Skeletal muscle satellite cell (primary cell): Measurements from ENCODE around the gene CALY.
A peak's percentile ranks its signal among the peaks of the same experiment; 100 is the strongest.

Experiments
- H3K27me3 ChIP-seq: 2 replicates; pipeline ENCODE4 v1.7.0; 2013; ENCODE audit warnings: low read length; ENCODE audit not compliant: control insufficient read depth, insufficient read depth
- H3K36me3 ChIP-seq: 2 replicates; pipeline ENCODE4 v1.7.0; 2013; ENCODE audit warnings: mild to moderate bottlenecking, control low read depth, low read length; ENCODE audit not compliant: insufficient read depth
- H3K4me1 ChIP-seq: 2 replicates; pipeline ENCODE4 v1.7.0; 2013; ENCODE audit warnings: low read length; ENCODE audit not compliant: control insufficient read depth, insufficient read depth
- H3K4me2 ChIP-seq: 2 replicates; pipeline ENCODE4 v1.7.0; 2013; ENCODE audit warnings: mild to moderate bottlenecking, low read length
- H3K4me3 ChIP-seq: 2 replicates; pipeline ENCODE4 v1.7.0; 2013; ENCODE audit warnings: low read length
- H3K9ac ChIP-seq: 2 replicates; pipeline ENCODE4 v1.7.0; 2013; ENCODE audit warnings: mild to moderate bottlenecking, low read depth, low read length, moderate library complexity
- H3K9me3 ChIP-seq: replicated peaks from 2 replicates; pipeline ENCODE4 v1.7.0; 2013; ENCODE audit warnings: mild to moderate bottlenecking, control low read depth, low read length

CALY gene

DNA sequence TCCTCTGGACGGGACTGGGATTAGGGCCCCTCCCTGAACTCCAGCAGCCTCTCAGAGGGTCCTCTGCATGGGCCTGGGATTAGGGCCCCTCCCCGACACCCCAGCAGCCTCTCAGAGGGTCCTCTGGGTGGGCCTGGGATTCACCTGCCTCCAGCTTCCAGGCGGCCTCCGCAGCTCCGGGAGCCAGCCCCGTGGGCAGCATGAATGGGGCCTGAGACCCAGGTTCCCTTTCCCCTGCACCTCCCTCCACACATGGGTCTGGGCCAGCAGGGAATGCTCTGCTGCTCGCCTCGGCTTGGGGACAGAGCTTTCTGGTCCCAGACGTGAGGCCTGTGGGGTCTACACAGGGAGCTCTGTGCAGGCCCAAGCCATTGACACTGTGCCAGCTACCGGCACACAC is 33.5 kb downstream of the CALY start:
- no peaks in the 10 kb centered on the region for H3K9me3 ChIP-seq
- no peak overlapping the region for H3K4me3 ChIP-seq
- no peak overlapping the region for H3K4me2 ChIP-seq
- H3K27me3 ChIP-seq: no peaks in the 10 kb centered on the region
- no peak overlapping the region for H3K9ac ChIP-seq
- peaks cover 36% of the 10 kb centered on the region for H3K36me3 ChIP-seq
- H3K4me1 ChIP-seq: peaks cover 21% of the 10 kb centered on the region

DNA sequence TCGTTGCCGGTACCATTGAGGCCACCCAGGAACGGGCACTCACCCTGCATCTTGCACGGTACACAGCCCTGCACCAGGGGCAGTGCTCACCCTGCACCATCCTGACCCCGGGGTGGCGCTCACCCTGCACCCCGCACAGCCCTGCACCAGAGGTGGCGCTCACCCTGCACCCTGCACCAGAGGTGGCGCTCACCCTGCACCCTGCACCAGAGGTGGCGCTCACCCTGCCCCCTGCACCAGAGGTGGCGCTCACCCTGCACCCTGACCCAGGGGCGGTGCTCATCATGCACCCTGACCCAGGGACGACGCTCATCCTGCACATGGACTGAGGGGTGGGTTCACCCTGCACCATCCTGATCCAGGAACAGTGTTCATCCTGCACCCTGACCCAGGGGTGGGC is 34.5 kb downstream of the CALY start:
- no peak overlapping the region for H3K9ac ChIP-seq
- H3K27me3 ChIP-seq: no peaks in the 10 kb centered on the region
- peaks cover 46% of the 10 kb centered on the region for H3K36me3 ChIP-seq
- H3K4me3 ChIP-seq: no peak overlapping the region
- H3K9me3 ChIP-seq: no peaks in the 10 kb centered on the region
- peaks cover 16% of the 10 kb centered on the region for H3K4me1 ChIP-seq
- H3K4me2 ChIP-seq: no peak overlapping the region

DNA sequence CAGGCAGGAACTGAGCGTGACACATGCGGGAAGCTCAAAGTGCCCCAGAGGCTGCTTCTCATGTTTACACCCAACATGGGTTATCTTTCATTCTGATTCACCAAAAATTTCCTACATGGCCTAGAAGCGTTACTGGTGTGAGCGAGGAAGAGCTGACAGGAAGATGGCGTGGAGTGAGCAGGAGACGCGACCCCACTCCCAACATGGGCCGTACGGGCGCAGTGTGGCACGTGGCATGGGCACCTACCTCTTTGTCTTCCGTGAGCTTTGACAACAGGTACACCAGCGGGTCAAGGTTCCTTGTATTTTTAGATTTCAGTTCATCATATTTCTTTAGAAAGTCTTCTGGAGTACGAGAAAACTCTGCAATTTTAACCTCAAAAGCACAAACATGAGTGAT is 37.0 kb downstream of the CALY start:
- H3K4me1 ChIP-seq: peaks cover 11% of the 10 kb centered on the region
- H3K9me3 ChIP-seq: no peaks in the 10 kb centered on the region
- no peak overlapping the region for H3K4me3 ChIP-seq
- peaks cover 60% of the 10 kb centered on the region for H3K36me3 ChIP-seq
- H3K27me3 ChIP-seq: no peaks in the 10 kb centered on the region
- H3K4me2 ChIP-seq: no peak overlapping the region
- no peak overlapping the region for H3K9ac ChIP-seq

DNA sequence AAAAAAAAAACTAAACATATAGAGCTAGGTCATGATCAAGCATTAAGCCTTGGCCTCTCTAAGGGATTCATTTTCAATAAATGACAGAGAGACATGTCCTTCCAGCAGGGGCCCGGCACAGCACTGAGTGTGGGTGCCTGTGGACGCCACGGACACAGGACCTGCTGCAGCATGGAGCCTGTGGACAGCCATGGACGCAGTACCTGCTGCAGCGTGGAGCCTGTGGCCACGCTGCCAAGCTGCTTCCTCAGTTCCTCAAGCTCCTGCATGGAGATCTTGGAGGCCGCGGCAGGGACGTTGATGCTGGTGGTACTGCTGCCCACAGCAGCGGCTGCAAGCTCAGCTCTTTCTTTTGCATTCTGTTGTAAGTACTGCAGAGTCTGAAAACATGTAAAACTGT is 37.5 kb downstream of the CALY start:
- no peaks in the 10 kb centered on the region for H3K9me3 ChIP-seq
- H3K4me2 ChIP-seq: no peak overlapping the region
- H3K9ac ChIP-seq: no peak overlapping the region
- peaks cover 60% of the 10 kb centered on the region for H3K36me3 ChIP-seq
- H3K4me3 ChIP-seq: no peak overlapping the region
- H3K4me1 ChIP-seq: peaks cover 8% of the 10 kb centered on the region
- H3K27me3 ChIP-seq: no peaks in the 10 kb centered on the region

DNA sequence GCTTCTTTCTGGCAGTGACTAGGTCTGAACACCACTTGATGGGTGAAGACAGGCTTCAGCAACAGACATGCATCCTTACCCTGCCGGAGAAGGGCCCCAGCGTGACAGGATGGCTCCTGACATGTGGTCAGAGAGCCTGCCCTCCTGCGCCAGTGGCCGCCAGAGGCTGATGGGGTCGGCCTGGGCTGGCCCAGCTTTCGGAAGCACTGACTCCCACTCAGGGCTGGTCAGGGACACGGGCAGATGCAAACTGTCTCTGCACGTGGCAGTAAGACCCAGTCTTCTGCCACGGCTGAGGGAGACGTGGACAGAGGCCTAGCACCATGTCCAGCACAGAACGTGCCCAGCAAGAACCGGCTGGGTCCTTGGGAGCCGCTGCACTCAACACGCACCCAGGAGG is 38.2 kb downstream of the CALY start:
- H3K4me3 ChIP-seq: no peak overlapping the region
- H3K27me3 ChIP-seq: no peaks in the 10 kb centered on the region
- H3K9ac ChIP-seq: no peak overlapping the region
- no peak overlapping the region for H3K4me2 ChIP-seq
- H3K36me3 ChIP-seq: peaks cover 56% of the 10 kb centered on the region
- H3K4me1 ChIP-seq: peaks cover 5% of the 10 kb centered on the region
- no peaks in the 10 kb centered on the region for H3K9me3 ChIP-seq

DNA sequence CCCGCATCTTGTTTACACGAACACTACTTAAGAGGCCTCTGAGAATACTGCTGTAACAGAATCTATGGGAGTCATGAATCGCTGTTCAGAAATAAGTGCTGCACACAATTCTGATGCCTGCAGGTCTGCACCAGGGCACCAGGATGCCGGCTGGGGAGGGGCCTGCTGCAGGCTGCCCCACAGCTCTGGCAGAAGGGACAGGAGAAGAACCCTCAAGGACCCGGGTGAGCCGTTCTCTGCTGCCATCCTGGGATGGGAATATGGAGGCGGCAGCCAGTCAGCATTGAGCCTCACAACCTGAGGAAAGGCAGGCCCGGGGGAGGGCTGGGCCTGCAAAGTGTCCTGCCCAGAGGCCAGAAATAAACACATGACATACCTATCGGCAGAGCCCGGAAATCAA is 39.2 kb downstream of the CALY start:
- H3K36me3 ChIP-seq: peaks cover 59% of the 10 kb centered on the region
- no peaks in the 10 kb centered on the region for H3K9me3 ChIP-seq
- no peak overlapping the region for H3K4me3 ChIP-seq
- H3K4me2 ChIP-seq: no peak overlapping the region
- no peak overlapping the region for H3K9ac ChIP-seq
- peaks cover 14% of the 10 kb centered on the region for H3K4me1 ChIP-seq
- no peaks in the 10 kb centered on the region for H3K27me3 ChIP-seq

DNA sequence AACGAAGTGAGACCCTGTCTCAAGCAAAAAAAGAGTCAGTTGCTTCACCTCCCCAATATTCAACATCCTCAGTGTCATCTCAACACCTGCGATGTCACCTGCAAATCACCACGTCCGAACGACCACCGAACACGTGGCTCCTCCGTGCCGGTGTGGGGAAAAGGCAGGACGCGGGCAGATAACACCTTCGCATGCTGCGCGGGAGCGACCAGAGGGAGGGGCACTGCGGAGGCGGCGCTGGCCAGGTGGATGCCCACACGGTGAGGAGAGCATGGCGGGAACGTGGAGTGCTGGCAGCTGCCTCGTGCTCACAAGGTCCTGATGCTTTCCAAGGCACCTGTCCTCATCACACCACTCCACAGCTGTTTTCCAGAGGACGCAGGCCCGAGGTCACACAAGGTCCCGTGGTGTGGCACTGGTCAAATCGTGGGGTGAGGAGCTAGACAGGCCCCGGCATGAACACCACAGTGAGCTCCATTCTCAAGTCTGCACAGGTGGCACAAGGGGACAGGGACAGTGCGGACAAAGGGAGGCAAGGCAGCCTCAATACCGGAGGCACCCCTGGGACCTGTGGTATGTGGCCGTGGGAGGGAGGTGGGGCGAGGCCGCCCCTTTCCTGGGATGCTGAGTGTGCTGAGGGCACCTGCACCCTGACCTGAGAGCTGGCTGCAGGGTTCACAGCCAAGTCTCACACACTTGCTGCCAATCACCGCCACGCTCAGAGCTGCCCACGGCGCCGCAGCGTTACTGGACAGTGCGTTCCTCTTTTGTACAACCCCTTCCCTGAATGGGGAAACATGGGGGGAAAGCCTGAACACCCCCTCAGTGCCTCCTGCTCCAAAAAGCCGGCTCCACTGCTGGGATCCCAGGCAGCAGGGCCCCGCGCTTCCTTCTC is 41.0 kb downstream of the CALY start:
- Histone ChIP-seq H3K4me3 (no peak overlapping the region), H3K27me3 (no peaks in the 10 kb centered on the region), H3K9ac (no peak overlapping the region), H3K9me3 (no peaks in the 10 kb centered on the region), H3K36me3 (peaks cover 59% of the 10 kb centered on the region), H3K4me1 (peaks cover 17% of the 10 kb centered on the region), H3K4me2 (no peak overlapping the region)

DNA sequence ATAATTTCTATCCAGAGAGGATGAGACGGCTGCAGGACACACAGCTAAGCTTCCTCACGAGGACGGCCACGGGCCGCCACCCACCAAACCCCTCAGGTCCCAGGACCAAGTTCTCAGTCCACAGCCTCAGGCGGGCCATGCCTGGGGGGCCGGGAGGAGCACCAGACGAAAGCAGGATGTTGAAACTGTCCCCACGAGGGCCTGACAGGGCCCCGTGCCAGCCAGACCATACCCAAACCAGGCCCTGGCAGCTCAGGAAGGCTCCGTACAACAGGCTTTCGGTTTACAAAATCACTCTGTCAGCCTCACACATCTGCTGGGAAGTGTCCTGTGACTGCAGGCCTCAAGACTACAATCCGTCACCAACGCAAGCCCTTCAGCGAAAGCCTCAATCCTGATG is 42.5 kb downstream of the CALY start:
- Histone ChIP-seq H3K9ac (no peak overlapping the region), H3K9me3 (no peaks in the 10 kb centered on the region), H3K4me1 (peaks cover 17% of the 10 kb centered on the region), H3K4me3 (no peak overlapping the region), H3K4me2 (no peak overlapping the region), H3K27me3 (no peaks in the 10 kb centered on the region), H3K36me3 (peaks cover 58% of the 10 kb centered on the region)

DNA sequence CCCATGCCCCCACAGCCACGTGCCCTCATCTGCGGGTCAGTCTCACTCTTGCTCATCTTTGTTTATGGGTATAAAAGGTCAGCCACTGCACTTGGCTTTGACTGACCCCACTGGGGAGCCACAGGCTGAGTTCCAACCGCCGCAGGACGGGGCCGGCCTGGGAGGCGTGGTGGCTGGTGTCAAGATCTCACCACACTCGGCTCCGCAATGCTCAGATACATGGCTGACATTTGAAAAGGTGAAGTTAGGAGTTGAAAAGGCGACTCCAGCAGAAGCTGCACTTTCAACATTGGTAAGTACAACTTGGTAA is 42.9 kb downstream of the CALY start:
- Histone ChIP-seq H3K9ac (no peak overlapping the region), H3K36me3 (peaks cover 60% of the 10 kb centered on the region), H3K4me1 (peaks cover 17% of the 10 kb centered on the region), H3K4me2 (no peak overlapping the region), H3K27me3 (no peaks in the 10 kb centered on the region), H3K9me3 (no peaks in the 10 kb centered on the region), H3K4me3 (no peak overlapping the region)

DNA sequence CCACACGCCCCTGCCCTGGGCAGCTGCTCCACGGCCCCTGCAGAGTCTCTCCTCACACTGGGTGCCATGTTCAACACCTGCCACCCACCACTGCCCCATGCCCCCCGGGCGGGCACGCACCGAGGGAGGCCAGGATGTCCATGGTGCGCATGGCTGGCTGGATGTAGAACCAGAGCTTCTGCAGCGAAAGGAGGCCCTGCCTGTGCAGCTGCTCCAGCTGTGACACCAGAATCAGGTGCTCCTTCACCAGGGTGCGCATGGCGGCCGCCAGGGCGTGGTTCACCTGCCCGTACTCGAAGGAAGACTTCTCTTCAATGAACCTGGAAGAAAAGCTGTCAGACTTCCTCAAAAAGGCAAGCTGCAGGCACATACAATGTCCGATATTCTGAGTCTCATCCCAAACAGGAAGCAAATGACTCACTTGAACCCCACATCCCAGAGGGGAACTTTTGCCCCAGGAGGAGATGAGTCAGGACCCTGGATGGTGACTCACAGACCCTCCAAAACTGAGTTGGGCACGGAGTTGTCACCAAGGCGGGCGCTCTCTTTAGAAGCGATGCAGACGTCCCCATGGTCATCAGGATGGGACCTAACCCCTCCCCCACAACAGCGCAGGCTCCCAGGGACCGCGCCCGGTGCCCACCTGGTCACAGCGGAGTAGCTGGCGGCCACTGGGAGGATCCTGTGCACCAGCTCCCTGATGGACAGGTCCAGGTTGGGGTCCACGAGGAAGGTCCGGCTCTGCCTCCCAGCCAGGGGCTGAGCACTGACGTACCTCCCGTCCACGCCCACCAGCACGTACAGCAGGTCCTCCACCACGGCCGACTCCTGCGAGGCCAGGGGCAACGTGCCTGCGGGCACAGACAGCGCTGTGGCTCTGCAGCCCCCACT is 43.5 kb downstream of the CALY start:
- Histone ChIP-seq H3K27me3 (no peaks in the 10 kb centered on the region), H3K9me3 (no peaks in the 10 kb centered on the region), H3K36me3 (peaks cover 59% of the 10 kb centered on the region), H3K4me3 (peak overlapping the region; percentile 33), H3K4me2 (peak overlapping the region; percentile 65), H3K9ac (no peak overlapping the region), H3K4me1 (peaks cover 17% of the 10 kb centered on the region)

DNA sequence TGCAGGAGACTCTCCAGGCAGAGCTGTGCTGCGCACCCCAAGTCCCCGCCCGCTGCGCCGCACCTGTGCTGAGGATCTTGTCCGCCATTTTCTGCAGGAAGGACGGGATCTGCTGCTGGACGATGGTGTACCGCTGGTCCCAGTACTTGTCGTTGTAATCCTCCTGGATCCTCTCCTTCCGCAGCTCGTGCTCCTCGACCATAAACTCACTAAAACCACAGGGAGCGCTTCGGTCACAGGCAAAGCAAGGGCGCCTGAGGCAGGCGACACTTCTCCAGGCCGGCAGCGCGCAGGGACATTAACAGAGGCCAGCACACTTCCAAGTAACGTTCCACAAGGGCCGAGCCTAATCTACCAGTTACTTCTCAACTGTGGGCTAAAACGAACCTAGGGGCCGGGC is 46.9 kb downstream of the CALY start:
- Histone ChIP-seq H3K36me3 (peaks cover 61% of the 10 kb centered on the region), H3K27me3 (no peaks in the 10 kb centered on the region), H3K4me3 (no peak overlapping the region), H3K9me3 (no peaks in the 10 kb centered on the region), H3K4me2 (no peak overlapping the region), H3K4me1 (peaks cover 17% of the 10 kb centered on the region), H3K9ac (no peak overlapping the region)
